Measurements from ENCODE around the gene ERBB4. TPM values are rescaled to one million over a fixed set of nuclear protein-coding genes. Genes with fewer than 3 reads are reported as not detected.
"Not testable (repeated sequence)": the region's sequence is repeated elsewhere in the genome, so short reads cannot be mapped to it uniquely, and the experiment has no call there.

The ERBB4 gene
- total RNA-seq, 4 donors from 2014 or later = 0.59 to 1.5 (median 0.83) TPM

- DNase-seq (ENCODE audit: low spot score in 2 of 2) = no peak
- WGBS, 2 donors = 49 to 57% methylated on average over 1 of the region's 1 CpG
- TF ChIP-seq CTCF (IDR thresholded peaks at IDR 0.05) (no peak), POLR2A (IDR thresholded peaks at IDR 0.05) (no peak)
- no peak overlapping the region for H3K4me3 ChIP-seq (ENCODE audit: low read depth, poor library complexity, severe bottlenecking)
- intact Hi-C loops (cut with DNase I; ENCODE audit: low total_unique reads) = no loop called here
Observed at GRCh38 chr2:212208467-212208866, 330.1 kb downstream of the ERBB4 start.

GRCh38 chr2:212197776-212198175 lies 340.8 kb downstream of the ERBB4 start:
- 82 to 88% methylated on average over 1 of the region's 1 CpG for WGBS, 2 donors
- H3K4me3 ChIP-seq (ENCODE audit: low read depth, poor library complexity, severe bottlenecking) = no peak overlapping the region

GRCh38 chr2:212195626-212196025 lies 343.0 kb downstream of the ERBB4 start:
- intact Hi-C loops (cut with DNase I; ENCODE audit: low total_unique reads) = no loop called here
- 37% methylated on average over 1 of the region's 1 CpG for WGBS, 2 donors
- no peak for DNase-seq (ENCODE audit: low spot score in 2 of 2)
- H3K4me3 ChIP-seq (ENCODE audit: low read depth, poor library complexity, severe bottlenecking) = no peak overlapping the region
- no peak for TF ChIP-seq POLR2A (IDR thresholded peaks at IDR 0.05)

More at GRCh38 chr2:212197776-212198175, 340.8 kb downstream of the ERBB4 start:
- no peak for DNase-seq (ENCODE audit: low spot score in 2 of 2)
- intact Hi-C loops (cut with DNase I; ENCODE audit: low total_unique reads) = no loop called here
- TF ChIP-seq CTCF (IDR thresholded peaks at IDR 0.05) = no peak
- no peak for TF ChIP-seq POLR2A (IDR thresholded peaks at IDR 0.05)

- TF ChIP-seq POLR2A (IDR thresholded peaks at IDR 0.05) (no peak), CTCF (IDR thresholded peaks at IDR 0.05) (no peak)
- no peak overlapping the region for H3K4me3 ChIP-seq (ENCODE audit: low read depth, poor library complexity, severe bottlenecking)
- DNase-seq (ENCODE audit: low spot score in 2 of 2) = no peak
- intact Hi-C loops (cut with DNase I; ENCODE audit: low total_unique reads) = no loop called here
Observed at GRCh38 chr2:212194396-212194795, 344.2 kb downstream of the ERBB4 start.

GRCh38 chr2:212193803-212194202 lies 344.8 kb downstream of the ERBB4 start:
- 74 to 77% methylated on average over 1 of the region's 1 CpG for WGBS, 2 donors
- H3K4me3 ChIP-seq (ENCODE audit: low read depth, poor library complexity, severe bottlenecking) = no peak overlapping the region
- intact Hi-C loops (cut with DNase I; ENCODE audit: low total_unique reads) = no loop called here
- TF ChIP-seq CTCF (IDR thresholded peaks at IDR 0.05) = no peak
- TF ChIP-seq POLR2A (IDR thresholded peaks at IDR 0.05) = no peak
- DNase-seq (ENCODE audit: low spot score in 2 of 2) = no peak

- TF ChIP-seq CTCF (IDR thresholded peaks at IDR 0.05) = no peak
- TF ChIP-seq POLR2A (IDR thresholded peaks at IDR 0.05) = no peak
- no peak overlapping the region for H3K4me3 ChIP-seq (ENCODE audit: low read depth, poor library complexity, severe bottlenecking)
- 40 to 66% methylated on average over 1 of the region's 1 CpG for WGBS, 2 donors
- intact Hi-C loops (cut with DNase I; ENCODE audit: low total_unique reads) = no loop called here
- DNase-seq (ENCODE audit: low spot score in 2 of 2) = no peak
Observed at GRCh38 chr2:212193056-212193455, 345.5 kb downstream of the ERBB4 start.

- DNase-seq (ENCODE audit: low spot score in 2 of 2); H3K4me3 ChIP-seq (ENCODE audit: low read depth, poor library complexity, severe bottlenecking); intact Hi-C loops (cut with DNase I; ENCODE audit: low total_unique reads): not testable (repeated sequence)
- 76 to 78% methylated on average over 8 of the region's 8 CpGs for WGBS, 2 donors
Observed at GRCh38 chr2:212191438-212191837, 347.2 kb downstream of the ERBB4 start.

All from lower leg skin (tissue), 4 donors.